GM19240 (cell line): ENCODE data around the gene ZNF286A.
"Not testable (repeated sequence)": the region's sequence is repeated elsewhere in the genome, so short reads cannot be mapped to it uniquely, and the experiment has no call there.

ENCODE experiments used
- DNase-seq: peaks from one replicate; pipeline ENCODE4 v3.0.0; 2011; ENCODE audit warnings: low spot score; ENCODE audit not compliant: insufficient read length

ZNF286A gene

GRCh38 chr17:15699413-15699924, at the start of gene ZNF286A:
Gene ZNF286A (plus strand): TSS chr17:15699752. CDS start chr17:15700330, 578 bp downstream.
- DNase-seq = peak; percentile 85

DNA sequence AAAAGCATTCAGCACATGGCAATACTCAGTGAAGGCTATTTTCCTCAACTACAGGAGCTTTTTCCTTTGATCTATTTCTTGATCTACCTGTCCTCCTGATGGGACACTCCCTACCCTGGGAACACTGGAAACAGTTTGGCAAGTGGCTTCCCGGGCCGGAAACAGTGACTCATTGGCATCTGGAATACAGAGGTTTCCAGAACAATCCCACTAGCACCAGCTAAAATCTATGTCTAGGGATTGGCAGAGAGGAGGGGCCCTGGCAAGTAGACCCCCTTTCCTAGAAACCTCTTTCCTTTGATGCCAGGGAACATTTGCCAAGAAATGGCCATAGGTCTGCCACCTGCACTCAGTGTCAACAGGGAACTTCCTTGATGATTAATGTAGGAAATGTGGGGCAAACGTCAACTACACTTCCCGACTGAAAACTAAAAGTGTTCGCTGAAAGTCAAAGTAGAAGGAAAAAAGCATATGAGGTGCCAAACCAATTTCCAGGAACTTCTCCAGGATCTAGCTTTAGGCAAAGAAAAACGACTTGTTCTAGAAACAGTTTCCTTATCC, 49.6 kb upstream of the ZNF286A start:
- DNase-seq = no peak

GRCh38 chr17:15650741-15651582, 48.6 kb upstream of the ZNF286A start:
- DNase-seq = no peak

DNA sequence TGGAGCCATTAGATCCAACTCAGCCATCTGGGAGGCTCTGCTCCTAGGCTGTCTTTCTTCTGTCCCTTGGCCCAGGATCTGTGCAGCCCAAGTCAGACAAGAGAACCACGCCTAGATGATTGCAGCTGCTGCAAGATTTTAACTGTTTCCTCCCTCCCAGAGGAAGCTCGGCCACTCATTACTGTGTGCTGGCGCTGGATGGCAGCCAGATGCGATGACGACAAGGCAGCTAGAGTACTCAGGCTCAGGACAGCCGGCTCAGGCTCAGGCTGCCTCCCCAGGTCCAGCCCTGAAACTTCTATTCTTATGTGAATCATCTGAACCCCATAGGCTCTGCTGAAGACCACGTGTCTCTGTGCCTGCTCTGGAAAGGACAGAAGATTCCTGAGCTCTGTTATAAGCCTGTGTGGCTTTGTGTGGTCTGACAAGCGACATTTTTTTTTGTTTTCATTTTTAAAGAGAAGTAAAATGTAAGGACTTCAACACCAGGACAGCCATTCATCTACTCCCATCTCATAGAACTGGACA, 47.9 kb upstream of the ZNF286A start:
- DNase-seq = no peak

GRCh38 chr17:15652960-15653359, 46.6 kb upstream of the ZNF286A start:
- no peak for DNase-seq

GRCh38 chr17:15654401-15654800, 45.2 kb upstream of the ZNF286A start:
- DNase-seq = not testable (repeated sequence)

DNA sequence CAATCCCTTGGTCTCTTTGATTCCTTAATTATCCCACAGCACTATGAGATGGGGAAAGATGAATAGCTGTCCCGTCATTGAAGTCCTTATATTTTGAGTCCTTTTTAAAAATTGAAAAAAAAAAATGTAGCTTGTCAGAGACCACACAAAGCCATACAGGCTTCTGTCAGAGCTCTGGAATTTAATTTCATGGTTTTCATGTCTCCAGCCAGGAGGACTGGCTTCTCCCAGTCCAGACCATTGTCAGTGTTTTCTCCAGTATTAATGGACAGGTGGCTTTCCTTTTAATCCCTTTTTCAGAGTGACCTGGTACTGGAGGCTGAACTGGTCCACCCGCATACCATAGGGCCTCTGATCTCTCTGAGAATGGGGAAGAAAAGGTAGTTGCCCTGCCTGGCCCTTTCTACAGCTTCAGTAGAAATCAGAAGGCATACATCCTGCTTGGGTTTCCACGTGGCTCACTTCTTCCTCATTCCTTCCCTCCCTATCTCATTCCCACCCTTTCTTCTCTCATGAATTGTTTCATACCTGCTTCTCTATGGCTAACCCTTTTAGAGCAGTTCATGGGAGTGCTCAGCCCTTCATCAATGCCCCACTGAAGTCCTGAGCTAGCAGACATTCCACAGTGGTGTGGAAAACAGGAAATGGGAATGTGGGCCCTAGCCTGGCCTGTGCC, 44.5 kb upstream of the ZNF286A start:
- DNase-seq = no peak

- no peak for DNase-seq
Observed at GRCh38 chr17:15657868-15658267, 41.7 kb upstream of the ZNF286A start.

- DNase-seq = no peak
Observed at GRCh38 chr17:15658296-15658695, 41.3 kb upstream of the ZNF286A start.

DNA sequence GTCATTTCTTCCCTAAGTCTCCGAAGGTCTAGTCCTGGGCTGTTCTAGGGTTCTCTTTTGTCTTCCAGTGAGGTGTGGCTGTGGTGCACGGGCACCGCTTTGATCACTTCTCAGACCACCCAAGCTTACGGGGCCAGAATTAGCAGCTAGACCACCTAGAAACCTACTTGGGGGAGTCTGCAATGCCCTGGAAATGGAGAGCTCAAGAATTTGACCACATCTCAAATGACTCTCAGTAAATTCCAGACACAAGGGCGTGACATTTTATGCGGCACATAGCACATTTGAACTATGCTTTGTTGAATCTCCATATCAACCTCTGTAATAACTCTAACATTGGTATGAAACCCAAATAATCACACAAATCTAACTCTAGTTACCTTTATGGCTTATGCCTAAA, 40.3 kb upstream of the ZNF286A start:
- DNase-seq = no peak

DNA sequence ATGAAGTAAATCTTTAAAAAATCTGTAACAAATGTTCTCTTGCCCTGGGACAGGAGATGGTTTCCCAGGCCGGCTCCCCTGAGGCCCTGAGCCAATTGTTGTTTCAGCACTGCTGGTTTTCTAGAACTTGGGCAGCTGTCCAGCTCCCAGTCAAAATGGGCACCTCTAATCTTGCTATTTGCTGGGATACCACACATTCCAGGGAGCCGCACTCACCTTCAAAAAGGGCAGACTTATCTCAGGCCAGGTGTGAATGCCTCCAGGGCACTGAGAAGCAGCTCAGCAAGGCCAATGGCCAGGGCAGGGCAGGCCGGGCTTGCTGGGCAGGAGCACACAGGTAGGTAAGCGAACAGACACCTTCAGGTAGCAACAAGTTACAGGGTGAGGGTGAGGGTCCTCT, 39.9 kb upstream of the ZNF286A start:
- no peak for DNase-seq

DNA sequence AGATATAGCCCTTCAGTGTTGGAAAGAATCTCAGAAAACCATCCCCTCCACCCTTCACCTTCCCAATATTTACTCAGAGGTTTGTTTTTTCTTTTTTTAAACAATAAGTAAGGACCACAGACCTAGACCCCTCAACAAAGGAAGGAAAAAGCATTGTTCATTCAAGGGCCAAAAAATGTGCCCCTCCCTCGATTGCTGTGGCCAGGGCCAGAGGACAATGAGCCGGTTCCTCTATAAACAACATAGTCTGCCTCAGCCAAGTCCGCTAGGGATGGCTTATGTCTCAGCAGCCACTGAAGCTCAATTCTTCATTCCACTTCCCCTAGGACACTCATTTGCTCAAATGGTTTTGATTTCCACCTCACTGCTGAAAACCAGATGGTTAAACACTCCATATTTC, 39.5 kb upstream of the ZNF286A start:
- no peak for DNase-seq

DNA sequence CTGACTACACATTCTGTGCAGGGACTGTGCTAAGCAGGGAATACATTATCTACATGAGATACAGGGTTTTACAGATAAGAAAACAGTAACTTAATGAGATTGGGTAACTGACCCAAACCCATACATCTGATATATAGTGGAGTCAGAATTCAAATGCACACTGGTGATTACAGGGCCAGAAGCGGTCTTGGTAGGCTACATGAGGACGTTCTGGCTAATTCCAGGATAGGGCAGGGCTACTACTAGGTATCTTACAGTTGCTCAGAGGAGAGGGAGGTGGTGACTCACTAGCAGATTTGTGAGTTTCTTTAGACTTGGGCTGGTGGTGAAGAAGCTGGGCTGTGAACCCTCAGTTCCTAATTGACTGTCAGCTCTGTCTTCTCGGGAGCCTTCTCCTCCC, 36.9 kb upstream of the ZNF286A start:
- DNase-seq = no peak

DNA sequence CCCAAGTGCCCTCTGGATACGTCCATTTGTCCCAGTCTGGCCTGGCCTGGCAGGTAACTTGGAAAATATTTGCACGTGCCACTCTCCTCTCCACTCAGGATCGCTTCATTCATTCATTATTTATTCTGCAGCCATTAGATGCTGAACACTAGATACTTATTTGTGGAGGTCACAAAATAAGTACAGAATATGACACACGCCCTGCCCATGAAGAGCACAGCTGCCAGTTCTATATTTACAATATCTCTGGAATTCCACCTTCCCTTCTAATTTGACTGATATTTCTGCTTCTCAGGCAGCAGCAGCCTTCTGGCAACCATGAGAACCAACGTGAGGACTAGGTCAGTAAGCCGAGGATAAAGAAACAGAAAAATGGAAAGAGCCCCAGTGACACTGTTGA, 36.4 kb upstream of the ZNF286A start:
- no peak for DNase-seq

- DNase-seq = no peak
Observed at GRCh38 chr17:15663691-15664090, 35.9 kb upstream of the ZNF286A start.

GRCh38 chr17:15669526-15669925, 30.0 kb upstream of the ZNF286A start:
- DNase-seq = not testable (repeated sequence)

DNA sequence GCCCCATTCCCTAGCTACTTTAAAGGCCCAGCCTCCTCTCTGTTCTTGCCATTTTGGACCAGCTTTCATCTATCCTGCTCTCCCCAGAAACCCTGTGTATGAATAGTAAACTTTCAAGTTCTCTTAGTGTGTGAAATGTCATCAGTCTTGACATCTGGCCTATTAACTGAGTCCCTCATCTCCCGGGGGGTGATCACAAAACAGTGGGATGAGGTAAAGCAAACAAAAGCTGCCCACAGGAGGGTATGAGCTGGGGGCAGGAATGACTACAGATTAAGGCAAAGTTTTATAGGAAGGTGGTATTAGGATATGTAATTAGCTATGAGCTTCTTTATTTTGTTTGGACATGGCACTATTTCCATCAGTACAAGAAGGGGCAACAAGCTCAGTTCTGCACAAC, 24.9 kb upstream of the ZNF286A start:
- DNase-seq = not testable (repeated sequence)

DNA sequence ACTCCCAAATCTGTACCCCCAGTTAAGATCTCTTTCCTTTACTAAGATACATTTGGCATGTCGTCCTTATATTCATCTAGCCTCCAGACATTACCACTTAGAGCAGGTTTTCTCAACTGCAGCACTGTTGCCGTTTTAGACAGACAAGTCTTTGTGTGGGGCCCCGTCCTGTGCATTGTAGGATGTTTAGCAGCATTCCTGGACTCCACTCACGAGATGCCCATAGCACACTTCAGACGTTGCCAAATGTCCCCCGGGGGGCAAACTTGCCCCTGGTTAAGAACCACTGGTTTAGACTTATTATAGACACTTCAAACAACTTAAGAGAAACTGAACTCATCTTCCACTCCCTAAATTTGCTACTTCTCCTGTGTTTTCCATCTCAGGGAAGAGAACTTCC, 23.6 kb upstream of the ZNF286A start:
- DNase-seq = not testable (repeated sequence)

DNA sequence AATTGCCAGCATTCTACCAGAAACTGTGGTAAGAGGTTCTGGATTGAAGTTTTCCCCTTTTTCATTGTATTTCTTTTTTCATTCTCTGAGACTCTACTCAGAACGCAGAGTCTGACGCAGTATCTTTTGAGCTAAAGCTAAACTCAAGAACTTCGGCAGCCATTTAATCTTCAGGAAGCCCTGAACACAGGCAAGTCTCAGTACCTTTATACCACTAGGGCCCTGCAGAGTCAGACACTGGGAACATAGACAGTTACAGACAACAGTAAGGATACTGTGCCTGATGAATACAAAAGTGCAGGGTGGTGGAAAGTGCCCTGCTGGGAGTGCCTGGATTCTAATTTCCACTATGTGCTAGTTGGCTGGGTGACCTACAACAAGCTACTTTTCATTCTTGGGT, 16.4 kb upstream of the ZNF286A start:
- not testable (repeated sequence) for DNase-seq

- DNase-seq = peak; percentile 48
Observed at GRCh38 chr17:15683824-15684478, 15.6 kb upstream of the ZNF286A start, which contains the start of gene TRIM16. Gene TRIM16 (minus strand): TSS chr17:15684311. CDS start chr17:15651609, 32,702 bp downstream.

GRCh38 chr17:15687494-15687893, 12.1 kb upstream of the ZNF286A start:
- not testable (repeated sequence) for DNase-seq
